HCT116 (cell line): ENCODE measurements around the gene ABTB2. TPM values are rescaled to one million over a fixed set of nuclear protein-coding genes. Genes with fewer than 3 reads are reported as not detected.

Experiments
- ATAC-seq: fragments of 200-7000 bp; cut with Tn5 transposase; 2 replicates; pipeline ENCODE4 v1.9.1; 2020; ENCODE audit warnings: mild to moderate bottlenecking, moderate library complexity
- BruUV-seq: library from RNA; stranded (reverse); fragments of 400-500 nt; replicated peaks from 2 replicates; lab custom pipeline; 2021; lab: Mats Ljungman, UMichigan
- CTCF ChIA-PET: fragments of 300-600 bp; sonication (Branson Sonifier 250); formaldehyde crosslinking; loops from one replicate; lab custom pipeline; 2021; ENCODE audit warnings: antibody characterized with exemption; lab: Charles Lee
- POLR2A ChIA-PET: fragments of 300-600, 350-600 bp; sonication (Branson Sonifier 250); formaldehyde crosslinking; loops from one replicate; lab custom pipeline; 2021; ENCODE audit warnings: antibody characterized with exemption; lab: Charles Lee
- RAD21 ChIA-PET, 2 experiments: fragments of 300-600 bp; sonication (Branson Sonifier 250); formaldehyde crosslinking; loops; one replicate each; lab custom pipeline; 2023; ENCODE audit warnings: low total read pairs in 2 of 2; ENCODE audit not compliant: uncharacterized antibody in 2 of 2, unreplicated experiment in 2 of 2, low non-redundant PET in 1 of 2; lab: Charles Lee
- DNase-seq: peaks from one replicate; pipeline ENCODE4 v3.0.0-alpha.2; 2010; ENCODE audit warnings: low read depth, low spot score
- H2AFZ ChIP-seq: fragments of 200-600 bp; shearing (Covaris generic), sonication (generic); 2 replicates; pipeline ENCODE4 v1.6.1; 2017; ENCODE audit warnings: low read depth, mixed run types, mixed read lengths, antibody characterized with exemption, low read length; ENCODE audit not compliant: poor library complexity, severe bottlenecking
- H3K27ac ChIP-seq: 2 replicates; pipeline ENCODE4 v1.5.1; 2012; ENCODE audit warnings: low read depth, low read length
- H3K27me3 ChIP-seq: fragments of 200-600 bp; sonication (generic); 2 replicates; pipeline ENCODE4 v1.6.1; 2016; ENCODE audit warnings: mixed run types, low read length, mixed read lengths; ENCODE audit not compliant: insufficient read depth
- H3K36me3 ChIP-seq, 2 experiments: fragments of 200-500 bp in 1 of 2; fragments of 200-600 bp in 1 of 2; sonication (Bioruptor generic) in 1 of 2; sonication (generic) in 1 of 2; 2 replicates each; pipeline versions ENCODE4 v1.5.1 to v1.6.1; 2014 to 2016; ENCODE audit warnings: low read length in 2 of 2, inconsistent platforms in 1 of 2, mixed read lengths in 1 of 2, mixed run types in 1 of 2; ENCODE audit not compliant: insufficient read depth in 2 of 2, control insufficient read depth in 1 of 2
- H3K4me1 ChIP-seq, 2 experiments: fragments of 200-600 bp in 1 of 2; sonication (generic) in 1 of 2; 2 replicates each; pipeline versions ENCODE4 v1.5.1 to v1.6.1; 2012 to 2017; ENCODE audit warnings: low read length in 2 of 2, inconsistent platforms in 1 of 2, mild to moderate bottlenecking in 1 of 2, mixed read lengths in 1 of 2, mixed run types in 1 of 2, moderate library complexity in 1 of 2; ENCODE audit not compliant: insufficient read depth in 2 of 2, control insufficient read depth in 1 of 2
- H3K4me2 ChIP-seq: fragments of 200-600 bp; sonication (generic); 2 replicates; pipeline ENCODE4 v1.6.1; 2017; ENCODE audit warnings: mixed run types, low read length, mixed read lengths
- H3K4me3 ChIP-seq, 2 experiments: fragments of 200-600 bp in 1 of 2; sonication (generic) in 1 of 2; replicated peaks in 1 of 2; 2 replicates each; pipeline ENCODE4 v1.5.1; 2011 to 2016; ENCODE audit warnings: low read length in 2 of 2, control low read depth in 1 of 2, low read depth in 1 of 2, mild to moderate bottlenecking in 1 of 2, mixed read lengths in 1 of 2, mixed run types in 1 of 2
- H3K79me2 ChIP-seq: fragments of 200-600 bp; sonication (generic); 2 replicates; pipeline ENCODE4 v1.6.1; 2017; ENCODE audit warnings: mild to moderate bottlenecking, mixed run types, low read length, moderate library complexity, mixed read lengths; ENCODE audit not compliant: insufficient read depth
- H3K9ac ChIP-seq: fragments of 200-600 bp; sonication (generic); 2 replicates; pipeline ENCODE4 v1.6.1; 2016; ENCODE audit warnings: low read length, mixed read lengths
- H3K9me2 ChIP-seq: fragments of 200-600 bp; sonication (generic), shearing (Covaris generic); 2 replicates; pipeline ENCODE4 v1.6.1; 2017; ENCODE audit warnings: mixed run types, mild to moderate bottlenecking, moderate library complexity; ENCODE audit not compliant: insufficient read depth
- H3K9me3 ChIP-seq, 2 experiments: fragments of 200-500 bp in 1 of 2; fragments of 200-600 bp in 1 of 2; sonication (Bioruptor generic) in 1 of 2; sonication (generic) in 1 of 2; 2 replicates each; pipeline ENCODE4 v1.6.1; 2014 to 2017; ENCODE audit warnings: low read length in 2 of 2, mixed read lengths in 2 of 2, inconsistent platforms in 1 of 2, low read depth in 1 of 2, mild to moderate bottlenecking in 1 of 2, mixed run types in 1 of 2, moderate library complexity in 1 of 2; ENCODE audit not compliant: control insufficient read depth in 1 of 2, insufficient read depth in 1 of 2
- H4K20me1 ChIP-seq: fragments of 200-600 bp; sonication (generic), shearing (Covaris generic); 2 replicates; pipeline ENCODE4 v1.6.1; 2017; ENCODE audit warnings: mixed run types, mild to moderate bottlenecking, moderate library complexity; ENCODE audit not compliant: insufficient read depth
- CBX3 ChIP-seq: IDR thresholded peaks from 2 replicates; pipeline ENCODE4 v1.6.1; 2012; ENCODE audit warnings: low read depth
- EGR1 ChIP-seq: IDR thresholded peaks from 2 replicates; pipeline ENCODE4 v1.6.1; 2012; ENCODE audit warnings: low read depth
- ELF1 ChIP-seq: IDR thresholded peaks from 2 replicates; pipeline ENCODE4 v1.6.1; 2012; ENCODE audit warnings: low read depth, borderline replicate concordance
- EZH2phosphoT487 ChIP-seq: fragments of 200-600 bp; IDR thresholded peaks from 2 replicates; pipeline ENCODE4 v1.6.1; 2018; ENCODE audit warnings: antibody characterized with exemption, borderline replicate concordance
- FOSL1 ChIP-seq: IDR thresholded peaks from 2 replicates; pipeline ENCODE4 v1.6.1; 2012; ENCODE audit warnings: low read depth
- JUND ChIP-seq: IDR thresholded peaks from 2 replicates; pipeline ENCODE4 v1.6.1; 2012
- POLR2AphosphoS5 ChIP-seq: IDR thresholded peaks from 2 replicates; pipeline ENCODE4 v1.6.1; 2011; ENCODE audit warnings: mild to moderate bottlenecking, low read depth, low read length, moderate library complexity
- SP1 ChIP-seq: IDR thresholded peaks from 2 replicates; pipeline ENCODE4 v1.6.1; 2012; ENCODE audit warnings: low read depth
- YY1 ChIP-seq: IDR thresholded peaks from 2 replicates; pipeline ENCODE4 v1.6.1; 2011; ENCODE audit warnings: low read length, low read depth, moderate library complexity, mild to moderate bottlenecking; ENCODE audit not compliant: insufficient replicate concordance; ENCODE audit errors: extremely low read depth
- ZBTB33 ChIP-seq: IDR thresholded peaks from 2 replicates; pipeline ENCODE4 v1.6.1; 2011; ENCODE audit warnings: mild to moderate bottlenecking, low read length, moderate library complexity; ENCODE audit not compliant: insufficient replicate concordance; ENCODE audit errors: extremely low read depth
- ZNF274 ChIP-seq: fragments of 200-500 bp; sonication (Bioruptor generic); IDR thresholded peaks from 2 replicates; pipeline ENCODE4 v1.6.1; 2014; ENCODE audit warnings: mild to moderate bottlenecking, low read depth, low read length, inconsistent platforms
- intact Hi-C: fragments of 100-400 bp; cut with micrococcal nuclease; formaldehyde crosslinking; loops from 2 replicates; pipeline ENCODE4 v1.10.0; 2022
- total RNA-seq: library from RNA; stranded (reverse); gene quantifications from one replicate; pipeline ENCODE4 v1.2.1, GENCODE V29; 2021; ENCODE audit not compliant: unreplicated experiment
- TF ChIP-seq, protein P1 (sequence below): IDR thresholded peaks from 2 replicates; pipeline ENCODE4 v1.6.1; 2012

ABTB2 gene
- total RNA-seq, 1 experiment from 2014 or later = 6.8 TPM

- RAD21 ChIA-PET = interaction anchor here in 1 of 2 experiments (2.0 to 2.1 kb wide), 2 partner anchors 15 to 31 kb away, joined by 4 to 6 read pairs; no protein-coding TSS in a partner anchor
Measured at GRCh38 chr11:34264303-34265110, 93.3 kb downstream of the ABTB2 start.

DNA sequence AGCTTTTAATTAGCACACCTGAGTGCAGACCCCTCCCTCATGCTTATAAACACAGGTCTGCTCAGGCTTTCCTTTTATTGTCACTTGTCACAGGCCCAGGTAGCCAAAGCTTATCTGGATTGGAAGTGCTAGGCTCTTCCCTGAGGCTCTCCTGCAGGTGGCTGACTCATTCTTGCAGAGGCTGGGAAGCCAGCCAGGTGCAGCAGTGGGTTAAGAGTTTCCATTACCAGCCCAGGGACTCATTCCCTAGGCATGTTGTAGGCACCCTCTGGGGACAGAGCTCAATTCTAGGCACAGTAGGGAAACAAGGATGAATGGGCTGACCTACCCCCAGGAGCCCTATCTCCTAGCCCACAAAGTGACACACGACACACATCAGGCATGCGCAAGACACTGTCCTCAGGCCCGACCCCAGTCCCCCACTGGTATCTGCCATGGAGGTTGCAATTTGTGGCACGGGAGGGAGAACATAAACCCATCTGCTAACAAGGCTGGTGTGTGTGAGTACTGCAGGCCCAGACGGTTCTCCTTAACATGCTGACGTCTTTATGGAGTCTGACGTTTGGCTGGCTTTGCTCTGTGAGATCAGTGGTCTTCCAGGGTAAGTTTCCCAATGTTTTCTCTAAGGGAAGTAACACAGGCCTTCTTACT is 94.2 kb downstream of the ABTB2 start:
- POLR2A ChIA-PET = interaction anchor here (0.6 to 2.6 kb wide), 13 partner anchors 9 to 232 kb away, joined by 3 to 15 read pairs (median 3); partner anchors contain the start of gene ABTB2
- Histone ChIP-seq H3K36me3 (no peaks in the 10 kb centered on the region), H3K9me3 (no peaks in the 10 kb centered on the region), H3K27me3 (no peaks in the 10 kb centered on the region), H3K9ac (peak overlapping the region; percentile 64), H2AFZ (no peak overlapping the region), H3K9me2 (no peaks in the 10 kb centered on the region), H4K20me1 (no peaks in the 10 kb centered on the region), H3K27ac (peak overlapping the region; percentile 90), H3K4me2 (peak overlapping the region; percentile 77), H3K4me3 (peak overlapping the region in 1 of 2 experiments; percentile 41; a peak in 3 of 4 replicates), H3K4me1 (peaks cover 37 to 44% of the 10 kb centered on the region in 2 experiments), H3K79me2 (no peaks in the 10 kb centered on the region)
- RAD21 ChIA-PET = interaction anchor here (0.8 to 2.1 kb wide), 5 partner anchors 11 to 89 kb away, joined by 3 to 6 read pairs (median 4); no protein-coding TSS in a partner anchor
- ATAC-seq (peak; percentile 96), DNase-seq (peak; percentile 99)
- CTCF ChIA-PET = interaction anchor here (0.9 to 2.1 kb wide), 2 partner anchors 11 to 89 kb away, joined by 3 to 12 read pairs; no protein-coding TSS in a partner anchor
- intact Hi-C loops = loop anchor here (5.0 kb wide), 1 partner anchor 94 kb away; the partner anchor contains the start of gene ABTB2
- no TSS peak for BruUV-seq
- TF ChIP-seq SP1 (peak; percentile 97), EGR1 (no peak), CBX3 (peak; percentile 88; the same call in 1 of the 2 replicates), JUND (peak; percentile 100), POLR2AphosphoS5 (peak; percentile 86), EZH2phosphoT487 (no peak), YY1 (peak; percentile 59), FOSL1 (peak; percentile 100), ZBTB33 (peak; percentile 83)

More at GRCh38 chr11:34264303-34265110, 93.3 kb downstream of the ABTB2 start:
- peaks cover 34 to 44% of the 10 kb centered on the region in 2 experiments for H3K4me1 ChIP-seq
- H3K79me2 ChIP-seq = no peaks in the 10 kb centered on the region
- no TSS peak for BruUV-seq
- DNase-seq (no peak), ATAC-seq (no peak)
- H2AFZ ChIP-seq = no peak overlapping the region
- no peaks in the 10 kb centered on the region for H4K20me1 ChIP-seq
- H3K4me2 ChIP-seq = peak overlapping the region; percentile 77
- no peaks in the 10 kb centered on the region for H3K36me3 ChIP-seq
- H3K4me3 ChIP-seq = peak overlapping the region in 1 of 2 experiments; percentile 41; a peak in 2 of 4 replicates
- no peaks in the 10 kb centered on the region for H3K27me3 ChIP-seq
- no peaks in the 10 kb centered on the region for H3K9me2 ChIP-seq
- no peaks in the 10 kb centered on the region for H3K9me3 ChIP-seq
- H3K9ac ChIP-seq = peak overlapping the region; percentile 64
- TF ChIP-seq, protein P1, sequence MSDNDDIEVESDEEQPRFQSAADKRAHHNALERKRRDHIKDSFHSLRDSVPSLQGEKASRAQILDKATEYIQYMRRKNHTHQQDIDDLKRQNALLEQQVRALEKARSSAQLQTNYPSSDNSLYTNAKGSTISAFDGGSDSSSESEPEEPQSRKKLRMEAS = no peak
- TF ChIP-seq EZH2phosphoT487 (no peak), JUND (no peak), YY1 (no peak), ELF1 (no peak), FOSL1 (no peak), ZNF274 (no peak)
- POLR2A ChIA-PET = interaction anchor here (1.7 to 2.6 kb wide), 3 partner anchors 10 to 93 kb away, joined by 3 to 11 read pairs (median 8); partner anchors contain the start of gene ABTB2
- H3K27ac ChIP-seq = peak overlapping the region; percentile 90
- CTCF ChIA-PET = interaction anchor here (2.1 kb wide), 1 partner anchor 90 kb away, joined by 12 read pairs; no protein-coding TSS in a partner anchor
- intact Hi-C loops = loop anchor here (5.0 kb wide), 1 partner anchor 93 kb away; the partner anchor contains the start of gene ABTB2
